ENCODE measurements around the gene CD59. TPM values are rescaled to one million over a fixed set of nuclear protein-coding genes. Genes with fewer than 3 reads are reported as not detected.
A peak's percentile ranks its signal among the peaks of the same experiment; 100 is the strongest.

The CD59 gene
- total and polyA plus RNA-seq, 9 of the 15 experiments (the other 6 are each of a cell fraction or from before 2014, with no cell fraction given), result 38.1 to 338 (median 173) TPM

DNA sequence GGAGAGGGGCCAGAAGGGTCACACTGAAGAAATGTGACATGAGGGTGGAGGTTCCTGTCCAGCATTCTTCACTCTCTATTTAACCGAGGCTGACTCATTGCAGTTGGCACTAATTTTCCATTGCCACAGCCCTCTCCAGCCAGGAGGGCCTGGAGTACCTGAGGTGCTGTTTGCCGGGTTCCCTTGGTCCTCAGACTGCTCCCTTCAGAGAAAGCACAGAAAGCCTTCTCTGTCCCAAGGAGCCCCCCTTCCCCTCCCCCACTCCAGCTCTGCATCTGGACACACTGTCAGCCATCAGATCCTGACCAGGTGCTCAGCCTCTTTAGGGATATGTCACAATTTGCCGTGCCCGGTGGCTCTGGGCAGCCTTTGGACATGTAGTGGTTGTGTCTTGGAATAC lies 32.4 kb downstream of the CD59 start:
- Histone ChIP-seq H3K27ac (ENCODE audit: extremely low read depth, low read depth, low read length) (no peak overlapping the region), H3K9me1 (ENCODE audit: control insufficient read depth, insufficient read depth, low read length) (no peaks in the 10 kb centered on the region), H3K4me2 (ENCODE audit: insufficient read depth, low read length) (no peak overlapping the region), H3K4me3 (no peak overlapping the region), H3K27me3 (ENCODE audit: control insufficient read depth in 2 of 2, insufficient read depth in 2 of 2, low read length in 2 of 2) (0 out of 5 replicates have a peak, but pooled peaks cover 0 to 10% of the 10 kb centered on the region in 2 experiments), H4K20me1 (replicated peaks; ENCODE audit: control insufficient read depth, insufficient read depth, low read length) (no peaks in the 10 kb centered on the region), H3K36me3 (ENCODE audit: control insufficient read depth, insufficient read depth, low read length) (peaks cover 29% of the 10 kb centered on the region; the same call in 2 of the 3 replicates), H3K79me2 (ENCODE audit: control insufficient read depth, insufficient read depth, low read length) (no peaks in the 10 kb centered on the region), H3K9me3 (replicated peaks; ENCODE audit: control insufficient read depth, insufficient read depth, low read depth, low read length) (no peaks in the 10 kb centered on the region), H3K9ac (ENCODE audit: insufficient read depth in 1 of 2, low read depth in 2 of 2, low read length in 2 of 2) (no peak overlapping the region), H3K4me1 (replicated peaks in 1 of 2; ENCODE audit: control insufficient read depth in 2 of 2, insufficient read depth in 2 of 2, low read length in 2 of 2) (peaks cover 17 to 18% of the 10 kb centered on the region in 2 experiments), H2AFZ (ENCODE audit: low read depth, low read length) (no peak overlapping the region)
- intact Hi-C loops (cut with micrococcal nuclease) (no loop called here), in situ Hi-C loops (cut with MboI) (no loop called here)
- no peak for DNase-seq (ENCODE audit: extremely low read depth in 1 of 4, low spot score in 3 of 4)
- TF ChIP-seq CBFA2T2 (conservative IDR thresholded peaks at IDR 0.05) (no peak), POLR2B (IDR thresholded peaks at IDR 0.05; ENCODE audit: low read depth, partially characterized antibody) (peak; percentile 14), KHSRP (IDR thresholded peaks at IDR 0.05) (no peak)
- TF ChIP-seq, protein P1, sequence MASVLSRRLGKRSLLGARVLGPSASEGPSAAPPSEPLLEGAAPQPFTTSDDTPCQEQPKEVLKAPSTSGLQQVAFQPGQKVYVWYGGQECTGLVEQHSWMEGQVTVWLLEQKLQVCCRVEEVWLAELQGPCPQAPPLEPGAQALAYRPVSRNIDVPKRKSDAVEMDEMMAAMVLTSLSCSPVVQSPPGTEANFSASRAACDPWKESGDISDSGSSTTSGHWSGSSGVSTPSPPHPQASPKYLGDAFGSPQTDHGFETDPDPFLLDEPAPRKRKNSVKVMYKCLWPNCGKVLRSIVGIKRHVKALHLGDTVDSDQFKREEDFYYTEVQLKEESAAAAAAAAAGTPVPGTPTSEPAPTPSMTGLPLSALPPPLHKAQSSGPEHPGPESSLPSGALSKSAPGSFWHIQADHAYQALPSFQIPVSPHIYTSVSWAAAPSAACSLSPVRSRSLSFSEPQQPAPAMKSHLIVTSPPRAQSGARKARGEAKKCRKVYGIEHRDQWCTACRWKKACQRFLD (CRISPR knock-in tag; IDR thresholded peaks at IDR 0.05), result no peak
- TF ChIP-seq, protein P2, sequence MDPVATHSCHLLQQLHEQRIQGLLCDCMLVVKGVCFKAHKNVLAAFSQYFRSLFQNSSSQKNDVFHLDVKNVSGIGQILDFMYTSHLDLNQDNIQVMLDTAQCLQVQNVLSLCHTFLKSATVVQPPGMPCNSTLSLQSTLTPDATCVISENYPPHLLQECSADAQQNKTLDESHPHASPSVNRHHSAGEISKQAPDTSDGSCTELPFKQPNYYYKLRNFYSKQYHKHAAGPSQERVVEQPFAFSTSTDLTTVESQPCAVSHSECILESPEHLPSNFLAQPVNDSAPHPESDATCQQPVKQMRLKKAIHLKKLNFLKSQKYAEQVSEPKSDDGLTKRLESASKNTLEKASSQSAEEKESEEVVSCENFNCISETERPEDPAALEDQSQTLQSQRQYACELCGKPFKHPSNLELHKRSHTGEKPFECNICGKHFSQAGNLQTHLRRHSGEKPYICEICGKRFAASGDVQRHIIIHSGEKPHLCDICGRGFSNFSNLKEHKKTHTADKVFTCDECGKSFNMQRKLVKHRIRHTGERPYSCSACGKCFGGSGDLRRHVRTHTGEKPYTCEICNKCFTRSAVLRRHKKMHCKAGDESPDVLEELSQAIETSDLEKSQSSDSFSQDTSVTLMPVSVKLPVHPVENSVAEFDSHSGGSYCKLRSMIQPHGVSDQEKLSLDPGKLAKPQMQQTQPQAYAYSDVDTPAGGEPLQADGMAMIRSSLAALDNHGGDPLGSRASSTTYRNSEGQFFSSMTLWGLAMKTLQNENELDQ (CRISPR knock-in tag; IDR thresholded peaks at IDR 0.05; ENCODE audit: borderline replicate concordance), result no peak
- no TSS peak for BruUV-seq (replicated peaks)
- 75% methylated on average over 4 of the region's 4 CpGs for WGBS (ENCODE audit: insufficient coverage, low coverage, missing lambda C conversion rate)
- no peak for FAIRE-seq
- no peak for ATAC-seq
- POLR2A ChIA-PET, result interaction anchor here (1.7 kb wide), 1 partner anchor 12 kb away, joined by 6 read pairs; no protein-coding TSS in a partner anchor
- CTCF ChIA-PET (ENCODE audit: low intra/inter-chr PET ratio), result no interaction called here

All from K562 (cell line).